HT1080 (cell line): ENCODE data around the gene CDH4. TPM values are rescaled to one million over a fixed set of nuclear protein-coding genes. Genes with fewer than 3 reads are reported as not detected.

ENCODE experiments used
- DNase-seq: peaks from one replicate; pipeline ENCODE4 v3.0.0-alpha.2; 2015; ENCODE audit warnings: low read depth
- total RNA-seq: library from RNA; depleted of rRNA; stranded (reverse); fragments of >200 nt; shearing (Covaris generic); gene quantifications from 2 replicates; pipeline ENCODE4 v1.2.3, GENCODE V29; 2014

The CDH4 gene
- total RNA-seq, 1 experiment from 2014 or later: 10.8 TPM

DNA sequence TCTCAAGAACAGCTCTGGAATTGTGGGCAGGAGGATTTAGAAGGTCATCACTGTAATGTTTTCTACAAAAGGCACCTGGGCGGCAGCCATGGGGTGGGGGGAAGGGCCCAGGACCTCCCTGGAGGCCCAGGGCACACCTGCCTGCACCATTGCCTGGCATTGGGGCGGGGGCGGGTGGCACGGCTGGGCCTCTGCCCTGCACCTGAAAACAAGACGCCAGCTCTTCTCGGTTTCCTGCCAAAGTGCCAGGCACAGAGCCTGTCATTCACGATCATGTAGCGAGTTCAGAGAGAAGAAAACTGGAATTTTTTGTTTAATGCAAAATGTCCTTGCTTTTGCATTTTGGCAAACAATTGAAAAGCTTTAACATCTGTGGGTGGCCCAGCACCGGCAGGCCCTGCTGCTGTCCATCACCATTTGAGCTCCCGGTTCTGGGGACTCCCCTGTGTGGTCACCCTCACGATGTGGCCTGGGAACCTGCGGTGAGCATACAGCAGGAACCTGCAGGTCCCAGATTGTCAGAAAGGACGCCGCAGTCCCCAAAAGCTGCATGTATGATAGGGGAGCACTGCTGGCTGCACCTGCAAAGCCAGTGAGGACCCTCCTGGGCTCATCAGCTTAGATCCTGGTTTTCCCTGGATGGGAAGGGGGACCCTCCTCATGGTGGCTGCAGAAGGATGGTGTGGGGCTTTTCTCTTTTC is 262.9 kb downstream of the CDH4 start:
- DNase-seq: no peak

DNA sequence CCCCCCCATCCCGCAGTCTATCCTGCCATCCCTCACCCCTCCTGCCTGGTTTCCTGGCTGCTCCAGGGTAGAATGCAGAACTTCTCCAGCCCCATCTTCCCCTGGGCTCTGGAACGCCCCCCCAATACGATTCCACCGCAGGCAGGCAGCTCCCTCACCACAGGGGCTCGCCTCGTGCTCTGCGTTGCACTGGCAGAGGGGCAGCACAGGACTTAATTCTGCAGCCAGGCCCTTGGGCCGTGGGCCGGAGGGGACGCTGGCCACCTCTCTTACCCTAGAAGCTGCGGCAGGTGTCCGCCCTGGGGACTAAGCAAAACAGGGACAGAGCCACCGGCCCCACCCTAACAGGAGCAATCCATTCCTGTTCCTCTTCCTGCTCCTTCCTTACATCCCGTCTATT is 263.9 kb downstream of the CDH4 start:
- no peak for DNase-seq

DNA sequence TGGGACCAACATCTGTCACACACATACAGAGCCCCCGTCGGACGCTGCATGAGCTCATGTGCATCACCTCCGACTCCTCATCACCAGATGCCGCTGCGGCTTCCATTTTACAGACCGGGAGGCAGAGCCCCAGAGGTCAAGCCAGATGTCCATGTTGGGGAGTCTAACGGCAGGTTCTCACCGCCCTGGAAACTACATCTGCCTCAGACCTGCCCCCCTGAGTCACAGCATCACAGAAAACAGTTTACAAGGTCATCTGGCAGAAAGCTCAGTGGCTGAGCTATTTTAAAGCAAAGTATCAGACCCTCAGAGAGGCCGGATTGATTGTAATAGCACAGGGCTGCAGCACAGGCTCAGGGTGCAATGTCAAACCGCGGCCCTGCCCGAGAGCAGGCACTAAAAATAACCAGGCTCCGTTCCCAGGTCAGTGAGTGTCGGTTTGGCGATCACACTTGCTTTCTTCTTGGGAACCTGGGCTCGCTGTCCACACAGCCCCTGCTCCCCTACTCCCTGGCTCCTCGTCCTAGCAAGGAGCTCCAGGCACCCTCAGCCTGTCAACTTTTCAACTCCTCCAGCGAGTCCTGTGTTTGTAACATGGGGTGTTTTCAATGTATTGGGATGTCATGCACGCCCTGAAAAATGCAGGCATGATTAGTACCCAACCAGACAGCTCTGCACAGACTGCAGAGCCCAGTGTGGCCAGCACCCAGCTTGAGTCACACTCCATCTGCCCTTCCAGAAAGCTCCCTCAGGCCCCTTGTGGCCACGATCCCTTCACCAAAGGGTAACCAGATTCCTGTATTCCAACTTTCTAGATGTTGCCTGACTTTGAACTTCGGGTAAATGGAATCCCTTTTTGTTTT is 264.5 kb downstream of the CDH4 start:
- DNase-seq: peak; percentile 30

- DNase-seq: no peak
Observed at GRCh38 chr20:61517419-61517818, 265.4 kb downstream of the CDH4 start.

DNA sequence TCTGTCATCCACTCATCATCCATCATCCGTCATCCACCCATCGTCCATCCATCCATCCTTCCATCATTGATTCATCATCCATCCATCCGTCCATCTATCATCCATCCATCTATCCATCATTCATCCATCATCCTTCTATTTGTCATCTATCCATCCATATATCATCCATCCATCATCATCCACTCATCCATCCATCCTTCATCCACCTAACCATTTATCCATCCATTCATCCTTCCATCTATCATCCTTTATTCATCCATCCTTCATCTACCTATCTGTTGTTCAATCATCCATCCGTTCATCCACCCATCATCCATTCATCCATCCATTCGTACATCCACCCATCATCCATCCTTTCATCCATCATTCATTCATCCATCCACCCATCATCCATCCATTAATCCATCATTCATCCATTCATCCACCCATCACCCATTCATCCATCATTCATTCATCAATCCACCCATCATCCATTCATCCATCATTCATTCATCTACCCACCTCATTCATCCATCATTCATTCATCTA is 266.4 kb downstream of the CDH4 start:
- no peak for DNase-seq

DNA sequence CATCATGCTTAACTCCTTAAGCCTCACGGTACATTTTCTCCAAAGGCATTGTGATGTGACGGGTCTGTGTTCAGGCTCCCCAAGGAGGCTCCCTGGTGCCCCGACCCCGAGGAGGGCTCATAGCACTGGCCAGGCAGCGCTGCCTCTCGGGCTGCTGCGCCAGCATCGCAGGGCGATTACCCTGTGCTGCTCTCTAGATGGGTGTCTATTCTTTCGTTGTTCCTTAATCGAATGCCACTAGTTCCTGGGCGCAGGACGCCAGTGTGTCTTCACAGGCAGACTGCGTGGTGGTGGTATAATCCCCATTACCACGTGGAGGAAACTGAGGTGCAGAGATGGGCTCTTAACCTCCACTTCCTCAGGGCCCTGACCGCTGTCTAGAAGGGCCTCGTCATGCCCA is 267.4 kb downstream of the CDH4 start:
- DNase-seq: no peak

- DNase-seq: no peak
Observed at GRCh38 chr20:61520076-61520892, 268.2 kb downstream of the CDH4 start.

GRCh38 chr20:61520893-61521460 is 268.9 kb downstream of the CDH4 start:
- DNase-seq: peak; percentile 92

- peak; percentile 89 for DNase-seq
Observed at GRCh38 chr20:61521687-61522420, 269.8 kb downstream of the CDH4 start.

DNA sequence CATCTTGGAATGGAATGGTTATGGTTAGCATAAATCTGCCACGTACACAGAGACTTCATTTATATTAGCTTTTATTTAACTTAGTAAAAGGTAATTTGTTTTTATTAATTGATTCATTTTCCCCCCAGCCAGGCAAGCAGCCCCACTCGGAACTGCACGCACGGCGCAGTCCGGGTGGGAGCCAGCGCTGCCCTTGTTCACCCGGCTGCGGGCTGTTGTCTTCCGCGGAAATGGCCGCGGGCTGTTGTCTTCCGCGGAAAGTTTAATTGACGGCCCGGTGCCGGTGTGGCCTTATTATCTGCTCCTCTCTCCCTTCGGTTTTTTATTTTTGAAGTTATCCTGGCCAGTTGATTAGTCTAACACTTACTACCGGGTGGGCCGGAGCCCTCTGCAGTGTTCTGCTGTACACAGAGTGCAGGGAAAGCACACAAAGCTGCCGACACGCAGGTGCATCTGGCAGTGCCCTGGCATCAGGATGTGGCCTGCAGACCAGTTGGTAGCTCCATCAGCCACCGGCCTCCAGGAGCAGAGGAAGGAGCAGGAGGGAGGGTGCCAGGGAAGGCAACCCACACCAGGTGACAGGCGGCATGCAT is 270.5 kb downstream of the CDH4 start:
- no peak for DNase-seq

- DNase-seq: no peak
Observed at GRCh38 chr20:61523145-61523544, 271.1 kb downstream of the CDH4 start.

DNA sequence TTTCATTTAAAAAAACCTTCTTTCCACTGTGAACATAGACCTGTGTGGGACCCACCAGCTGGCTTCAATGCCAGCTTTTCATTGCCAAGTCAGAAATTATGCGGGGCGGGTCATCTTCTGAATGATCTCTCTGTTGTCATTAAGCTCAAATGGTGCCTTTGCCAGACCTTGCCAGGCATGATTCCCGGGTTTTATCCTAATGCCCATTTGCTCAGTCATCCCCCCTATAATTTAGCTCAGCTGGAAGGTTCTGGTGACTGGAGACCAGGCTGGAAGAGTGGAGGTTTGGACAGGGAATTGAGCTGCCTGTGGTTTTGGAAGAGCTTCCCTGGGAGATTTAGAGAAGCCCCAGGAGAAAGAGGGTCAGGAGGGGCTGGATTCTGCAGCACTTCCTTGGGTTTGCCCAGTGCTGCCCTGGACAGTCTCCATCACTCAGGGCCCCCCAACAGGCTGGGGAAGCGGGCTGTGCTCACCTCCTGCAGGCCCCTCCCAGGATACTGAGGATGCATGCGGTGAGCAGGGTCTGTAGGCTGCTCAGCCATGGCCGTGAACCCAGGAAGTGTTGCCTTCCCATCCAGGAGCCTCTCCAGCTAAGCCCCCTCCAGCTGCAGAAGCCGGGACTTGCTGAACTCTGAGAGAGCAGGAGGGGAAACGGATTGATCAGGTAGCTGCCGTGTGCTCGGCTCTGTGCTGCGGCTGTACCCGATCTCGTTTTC is 273.0 kb downstream of the CDH4 start:
- DNase-seq: no peak

DNA sequence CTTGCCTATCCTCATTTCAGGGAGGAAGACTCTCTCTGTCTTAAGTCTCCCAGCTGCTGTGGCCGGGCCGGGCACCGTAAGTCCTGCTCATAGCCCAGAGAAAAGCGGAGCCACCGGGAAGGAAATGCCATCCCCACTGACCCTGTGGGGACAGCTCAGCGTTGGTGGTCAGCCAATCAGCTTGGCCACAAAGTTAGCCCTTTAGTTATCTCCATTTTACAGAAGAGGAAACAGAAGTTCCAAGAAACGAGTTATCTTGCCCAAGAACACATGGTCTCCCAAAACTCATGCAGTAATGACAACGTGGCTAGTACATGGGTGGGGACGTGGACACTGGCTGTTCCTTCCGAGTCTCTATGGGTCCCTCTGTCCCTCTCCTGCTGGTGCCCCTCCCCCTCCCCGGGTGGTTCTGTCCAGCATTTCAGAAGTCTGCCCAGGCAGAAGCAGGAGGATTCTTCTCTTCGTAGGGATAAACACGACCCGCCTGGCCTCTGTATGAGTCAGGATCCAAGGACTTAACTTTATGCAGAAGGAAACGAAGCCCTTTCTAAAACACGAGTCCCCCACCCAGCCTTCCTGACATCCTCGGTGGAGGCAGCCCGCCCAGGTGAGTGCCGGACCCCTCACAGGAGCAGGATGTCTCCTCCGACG is 273.8 kb downstream of the CDH4 start:
- DNase-seq: peak; percentile 44

DNA sequence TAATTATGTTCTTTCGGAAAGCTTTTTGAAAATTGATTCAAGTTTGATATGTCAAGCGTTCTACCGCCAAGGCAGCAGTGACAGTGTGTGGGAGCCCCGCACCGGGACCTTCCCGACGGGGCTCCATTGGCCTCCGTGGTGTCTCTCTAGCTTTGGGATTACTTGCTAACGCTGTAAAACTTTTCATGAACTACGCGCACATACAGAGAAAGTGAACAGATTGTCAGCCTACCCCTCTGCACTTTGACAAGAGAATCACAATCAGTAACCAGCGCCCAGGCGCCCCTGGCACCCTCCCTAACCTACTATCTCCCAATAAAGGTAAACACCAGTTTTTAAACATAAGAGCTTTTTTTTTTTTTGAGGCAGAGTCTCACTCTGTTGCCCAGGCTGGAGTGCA is 274.8 kb downstream of the CDH4 start:
- DNase-seq: no peak

GRCh38 chr20:61527626-61528025 is 275.6 kb downstream of the CDH4 start:
- DNase-seq: no peak

GRCh38 chr20:61528591-61528990 is 276.5 kb downstream of the CDH4 start:
- no peak for DNase-seq

DNA sequence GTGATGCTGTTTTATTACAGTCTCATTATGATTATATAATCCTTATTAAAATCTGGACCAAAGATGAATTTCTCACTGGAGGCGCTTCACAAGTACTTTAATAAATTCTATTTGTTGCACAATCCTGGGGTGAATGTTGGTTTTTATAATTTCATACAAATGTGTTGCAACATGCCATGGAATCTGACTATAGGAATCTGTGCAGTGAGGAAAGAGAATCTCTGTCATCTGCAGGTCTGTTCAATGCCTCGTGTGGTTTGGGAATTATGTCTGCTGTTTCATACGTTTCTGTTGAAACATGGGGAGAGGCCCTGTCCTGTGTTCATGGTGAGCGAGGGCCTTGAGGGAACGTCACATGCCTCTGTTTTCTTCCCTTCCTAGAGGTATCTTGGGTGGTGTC is 277.3 kb downstream of the CDH4 start:
- DNase-seq: no peak

- peak; percentile 85 for DNase-seq
Observed at GRCh38 chr20:61531553-61532345, 279.7 kb downstream of the CDH4 start.
